K562 (cell line): ENCODE data around the gene EME1. TPM values are rescaled to one million over a fixed set of nuclear protein-coding genes. Genes with fewer than 3 reads are reported as not detected.

ENCODE experiments used
- ATAC-seq: fragments of 200-7000 bp; cut with Tn5 transposase; 3 replicates; pipeline ENCODE4 v1.9.1; 2020; ENCODE audit warnings: moderate library complexity
- BruUV-seq: library from RNA; stranded (reverse); fragments of 400-500 nt; replicated peaks from 2 replicates; lab custom pipeline; 2021; lab: Mats Ljungman, UMichigan
- CTCF ChIA-PET: fragments of 300-600 bp; formaldehyde crosslinking; extraction: SDS; loops from one replicate; lab custom pipeline; 2021; ENCODE audit warnings: low intra/inter-chr PET ratio; lab: Yijun Ruan, JAX
- POLR2A ChIA-PET: fragments of 300-600, 350-650 bp; sonication (Branson Sonifier 250); formaldehyde crosslinking; extraction: SDS; loops from one replicate; lab custom pipeline; 2021; ENCODE audit warnings: antibody characterized with exemption, inconsistent platforms; lab: Yijun Ruan, JAX
- DNase-seq, 4 experiments: peaks; one replicate each; pipeline versions ENCODE4 v3.0.0 to v3.0.0-alpha.2; 2011 to 2018; ENCODE audit warnings: low spot score in 3 of 4, mixed read lengths in 3 of 4; ENCODE audit errors: extremely low read depth in 1 of 4
- FAIRE-seq: peaks from 2 replicates; lab custom pipeline; 2011; peaks lifted over from hg19 to GRCh38; lab: Jason Lieb, UNC
- H2AFZ ChIP-seq: 2 replicates; pipeline ENCODE4 v1.6.0; 2011; ENCODE audit warnings: low read depth, low read length, control low read depth, inconsistent platforms
- H3K27ac ChIP-seq: fragments of 200-600 bp; 3 replicates; pipeline ENCODE4 v1.8.0; 2011; ENCODE audit warnings: low read depth, mild to moderate bottlenecking, control low read depth, inconsistent platforms, low read length, moderate library complexity, mixed read lengths; ENCODE audit errors: extremely low read depth
- H3K27me3 ChIP-seq, 2 experiments: fragments of 300-600 bp in 1 of 2; 2 replicates in 1 of 2; 3 replicates in 1 of 2; pipeline versions ENCODE4 v1.6.0 to v1.8.0; 2011; ENCODE audit warnings: inconsistent platforms in 2 of 2, low read length in 2 of 2, mild to moderate bottlenecking in 1 of 2, mixed read lengths in 1 of 2, moderate library complexity in 1 of 2; ENCODE audit not compliant: control insufficient read depth in 2 of 2, insufficient read depth in 2 of 2
- H3K36me3 ChIP-seq: fragments of 300-600 bp; 3 replicates; pipeline ENCODE4 v1.8.0; 2011; ENCODE audit warnings: mild to moderate bottlenecking, low read length, inconsistent platforms; ENCODE audit not compliant: control insufficient read depth, insufficient read depth
- H3K4me1 ChIP-seq, 2 experiments: fragments of 200-600 bp in 1 of 2; replicated peaks in 1 of 2; 2 replicates in 1 of 2; 3 replicates in 1 of 2; pipeline versions ENCODE4 v1.5.1 to v1.8.0; 2011; ENCODE audit warnings: inconsistent platforms in 2 of 2, low read length in 2 of 2, mild to moderate bottlenecking in 1 of 2, mixed read lengths in 1 of 2, moderate library complexity in 1 of 2; ENCODE audit not compliant: control insufficient read depth in 2 of 2, insufficient read depth in 2 of 2
- H3K4me2 ChIP-seq: 2 replicates; pipeline ENCODE4 v1.6.1; 2011; ENCODE audit warnings: low read length, control low read depth, inconsistent platforms, mixed read lengths; ENCODE audit not compliant: insufficient read depth
- H3K4me3 ChIP-seq: fragments of 200-600 bp; sonication (generic), shearing (Covaris generic); 2 replicates; pipeline ENCODE4 v1.5.1; 2016; ENCODE audit warnings: control low read depth, inconsistent platforms
- H3K79me2 ChIP-seq: fragments of 200-600 bp; 3 replicates; pipeline ENCODE4 v1.8.0; 2011; ENCODE audit warnings: low read length, inconsistent platforms; ENCODE audit not compliant: control insufficient read depth, insufficient read depth
- H3K9ac ChIP-seq, 2 experiments: 2 replicates each; pipeline versions ENCODE4 v1.6.0 to v1.6.1; 2011; ENCODE audit warnings: low read depth in 2 of 2, low read length in 2 of 2, control low read depth in 1 of 2, inconsistent platforms in 1 of 2, mild to moderate bottlenecking in 1 of 2, mixed read lengths in 1 of 2; ENCODE audit not compliant: insufficient read depth in 1 of 2
- H3K9me1 ChIP-seq: one replicate; pipeline ENCODE4 v1.6.0; 2011; ENCODE audit warnings: inconsistent platforms, mild to moderate bottlenecking, low read length, moderate library complexity; ENCODE audit not compliant: control insufficient read depth, insufficient read depth
- H3K9me3 ChIP-seq: replicated peaks from 2 replicates; pipeline ENCODE4 v1.5.1; 2011; ENCODE audit warnings: low read depth, low read length, inconsistent platforms; ENCODE audit not compliant: control insufficient read depth, insufficient read depth
- H4K20me1 ChIP-seq: replicated peaks from 2 replicates; pipeline ENCODE4 v1.6.1; 2011; ENCODE audit warnings: low read length, inconsistent platforms, mixed read lengths; ENCODE audit not compliant: control insufficient read depth, insufficient read depth
- BHLHE40 ChIP-seq: IDR thresholded peaks from 2 replicates; pipeline ENCODE4 v1.6.1; 2011; ENCODE audit warnings: low read length, improper control_type of control experiment
- CHCHD3 ChIP-seq: fragments of 250-450 bp; sonication (Bioruptor Pico); IDR thresholded peaks from 2 replicates; pipeline ENCODE4 v2.1.2; 2022; ENCODE audit warnings: mild to moderate bottlenecking
- ETS2 ChIP-seq: IDR thresholded peaks from 2 replicates; pipeline ENCODE4 v1.6.1; 2016; ENCODE audit warnings: borderline replicate concordance, missing genetic modification characterization, mild to moderate bottlenecking, moderate library complexity, missing compliant biosample characterization; ENCODE audit not compliant: poor library complexity, severe bottlenecking
- FOSL1 ChIP-seq: fragments of 200-800 bp; sonication (Bioruptor generic); conservative IDR thresholded peaks from 2 replicates; pipeline ENCODE4 v1.6.1; 2016; ENCODE audit warnings: missing genetic modification characterization, missing compliant biosample characterization
- FOXA3 ChIP-seq, 2 experiments: fragments of 450-650 bp in 1 of 2; sonication (generic) in 1 of 2; formaldehyde crosslinking; IDR thresholded peaks in 1 of 2; conservative IDR thresholded peaks in 1 of 2; 2 replicates each; pipeline versions ENCODE4 v1.4.0 to v1.8.0; 2020 to 2022; ENCODE audit warnings: mild to moderate bottlenecking in 2 of 2, missing genetic modification reagents in 1 of 2
- FOXK2 ChIP-seq, 2 experiments: fragments of 450-650 bp; IDR thresholded peaks in 1 of 2; conservative IDR thresholded peaks in 1 of 2; 2 replicates each; pipeline ENCODE4 v1.6.1; 2016; ENCODE audit warnings: low read depth in 2 of 2, mild to moderate bottlenecking in 1 of 2
- JUN ChIP-seq, 2 experiments: sonication (generic) in 1 of 2; formaldehyde crosslinking in 1 of 2; IDR thresholded peaks; 2 replicates each; pipeline versions ENCODE4 v1.6.1 to v1.8.0; 2012 to 2022; ENCODE audit warnings: borderline replicate concordance in 2 of 2, mild to moderate bottlenecking in 2 of 2, improper control_type of control experiment in 1 of 2, low read depth in 1 of 2, low read length in 1 of 2, missing genetic modification reagents in 1 of 2
- MEIS2 ChIP-seq: fragments of 450-650 bp; IDR thresholded peaks from 2 replicates; pipeline ENCODE4 v1.6.1; 2014; ENCODE audit warnings: mild to moderate bottlenecking; ENCODE audit not compliant: partially characterized antibody
- NRF1 ChIP-seq, 2 experiments: fragments of 450-650 bp; IDR thresholded peaks in 1 of 2; conservative IDR thresholded peaks in 1 of 2; 2 replicates each; pipeline ENCODE4 v1.6.1; 2014; ENCODE audit warnings: mild to moderate bottlenecking in 2 of 2
- RAD51 ChIP-seq: fragments of 450-650 bp; IDR thresholded peaks from 2 replicates; pipeline ENCODE4 v1.7.1; 2016; ENCODE audit warnings: low read depth, mild to moderate bottlenecking, borderline replicate concordance
- RUNX1 ChIP-seq: sonication (generic); IDR thresholded peaks from 2 replicates; pipeline ENCODE4 v1.6.1; 2016; ENCODE audit warnings: antibody characterized with exemption, low read depth
- SPI1 ChIP-seq: IDR thresholded peaks from 2 replicates; pipeline ENCODE4 v1.6.1; 2011; ENCODE audit warnings: low read depth, low read length, control low read depth, borderline replicate concordance
- ZBTB17 ChIP-seq: fragments of 450-650 bp; formaldehyde crosslinking; IDR thresholded peaks from 2 replicates; pipeline ENCODE4 v1.4.0; 2020; ENCODE audit warnings: mild to moderate bottlenecking
- WGBS: fragments of 100-300 bp; shearing (Covaris generic); methylation state at CpG from one replicate; pipeline ENCODE4 v1.1.6; 2016; ENCODE audit warnings: low coverage, mixed read lengths; ENCODE audit not compliant: insufficient coverage; ENCODE audit errors: missing lambda C conversion rate; 5-methylcytosine and 5-hydroxymethylcytosine counted together
- in situ Hi-C: fragments of 300-500 bp; cut with MboI; formaldehyde crosslinking; loops from 4 replicates; pipeline ENCODE4 v1.15.0; 2018; ENCODE audit warnings: inconsistent platforms, mixed read lengths
- intact Hi-C: fragments of 100-400 bp; cut with micrococcal nuclease; formaldehyde crosslinking; loops from 2 replicates; pipeline ENCODE4 v1.14.2; 2022
- polyA plus RNA-seq, 8 experiments: library from polyadenylated mRNA; depleted of rRNA in 4 of 8; stranded (reverse) in 5 of 8; unstranded in 3 of 8; fragments of >200 nt; fragmentation: Nextera tagmentation in 2 of 8; fragmentation: Illumina TruSeq in 1 of 8; extraction: Ambion mirVana in 2 of 8; extraction: Trizol in 1 of 8; gene quantifications; 2 replicates each; pipeline versions ENCODE4 v1.2.1 to v1.2.3, GENCODE V29; 2011 to 2014; ENCODE audit warnings: inconsistent platforms in 1 of 8, missing spikeins in 1 of 8
- total RNA-seq, 7 experiments: library from RNA; depleted of rRNA in 6 of 7; stranded (reverse); fragments of >200 nt in 6 of 7; fragmentation: Illumina TruSeq in 2 of 7; extraction: Trizol in 2 of 7; gene quantifications; 2 replicates each; pipeline versions ENCODE4 v1.2.1 to v1.2.3, GENCODE V29; 2011 to 2021; ENCODE audit warnings: low replicate concordance in 1 of 7
- TF ChIP-seq, protein P1 (sequence below): fragments of 450-650 bp; IDR thresholded peaks from 2 replicates; pipeline ENCODE4 v1.6.1; 2016
- TF ChIP-seq, protein P2 (sequence below): fragments of 200-800 bp; sonication (Bioruptor generic); IDR thresholded peaks from 2 replicates; pipeline ENCODE4 v1.6.1; 2017; ENCODE audit warnings: missing genetic modification characterization, missing compliant biosample characterization
- TF ChIP-seq, protein P3 (sequence below): sonication (generic); formaldehyde crosslinking; IDR thresholded peaks from 2 replicates; pipeline ENCODE4 v1.5.0; 2020; ENCODE audit warnings: missing genetic modification reagents
- TF ChIP-seq, protein P4 (sequence below): sonication (generic); formaldehyde crosslinking; IDR thresholded peaks from 2 replicates; pipeline ENCODE4 v1.9.0; 2022; ENCODE audit warnings: mild to moderate bottlenecking, missing genetic modification reagents

Gene EME1
- total and polyA plus RNA-seq, 9 of the 15 experiments (the other 6 are each of a cell fraction or from before 2014, with no cell fraction given): 14.6 to 44.1 (median 24.0) TPM

DNA sequence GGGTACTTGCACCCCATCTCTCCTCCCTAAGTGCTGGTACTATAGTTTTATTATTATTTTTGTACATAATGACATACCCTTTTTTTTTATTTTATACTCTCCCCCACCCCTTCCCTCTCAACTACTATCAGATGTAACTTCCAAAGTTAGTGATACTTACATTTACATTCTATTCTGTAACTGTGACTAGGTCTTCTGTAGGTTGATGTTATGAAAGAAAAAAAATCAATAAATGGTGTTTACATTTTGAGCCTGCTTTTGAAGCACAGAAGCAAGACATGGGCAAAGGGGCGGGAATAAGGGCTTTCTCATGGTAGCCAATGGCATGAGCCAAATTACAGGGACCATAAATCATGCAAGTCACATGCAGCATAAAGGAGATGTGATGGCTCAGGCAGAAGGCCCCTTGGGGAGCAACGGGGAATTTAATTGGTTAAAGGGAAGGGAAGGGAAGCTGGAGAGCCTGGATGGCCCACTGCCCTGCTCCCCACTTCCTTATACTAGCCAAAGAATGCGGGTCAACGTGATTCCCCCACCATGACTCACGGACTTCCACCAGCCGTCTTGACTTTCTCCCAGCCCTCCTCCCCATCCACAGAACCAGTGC lies 50.6 kb downstream of the EME1 start:
- Histone ChIP-seq H4K20me1 (no peaks in the 10 kb centered on the region), H3K27ac (no peak overlapping the region), H3K4me1 (peaks cover 34 to 36% of the 10 kb centered on the region in 2 experiments), H3K9me3 (no peaks in the 10 kb centered on the region), H3K27me3 (no peaks in the 10 kb centered on the region), H3K79me2 (no peaks in the 10 kb centered on the region), H3K36me3 (no peaks in the 10 kb centered on the region), H3K4me2 (no peak overlapping the region), H3K9me1 (no peaks in the 10 kb centered on the region), H3K4me3 (no peak overlapping the region), H3K9ac (no peak overlapping the region), H2AFZ (peak overlapping the region; percentile 49; the same call in 1 of the 2 replicates)
- WGBS: 19% methylated on average over 6 of the region's 6 CpGs
- ATAC-seq (peak; percentile 17; the same call in 2 of the 3 replicates), FAIRE-seq (no peak), DNase-seq (peak; percentile 37 to 73 (median 52))
- ChIA-PET POLR2A (interaction anchor here (1.2 to 1.7 kb wide), 2 partner anchors 28 to 49 kb away, joined by 3 to 5 read pairs; no protein-coding TSS in a partner anchor), CTCF (no interaction called here)
- no TSS peak for BruUV-seq
- in situ Hi-C loops: no loop called here
- intact Hi-C loops: no loop called here
- TF ChIP-seq FOXA3 (CRISPR knock-in tag; conservative IDR thresholded peaks at IDR 0.05 in 1 of 2, IDR thresholded peaks at IDR 0.05 in 1 of 2) (peak in 1 of 2 experiments; percentile 29; a peak in 1 of 4 replicates), SPI1 (peak; percentile 69; the same call in 1 of the 2 replicates), JUN (IDR thresholded peaks at IDR 0.05; ENCODE audit: borderline replicate concordance, low read depth, low read length) (no peak), JUN (CRISPR knock-in tag; IDR thresholded peaks at IDR 0.05; ENCODE audit: borderline replicate concordance) (no peak), ZBTB17 (CRISPR knock-in tag) (no peak), MEIS2 (peak; percentile 96), CHCHD3 (CRISPR knock-in tag) (no peak), BHLHE40 (peak; percentile 57; the same call in 1 of the 2 replicates), FOXK2 (conservative IDR thresholded peaks at IDR 0.05 in 1 of 2, IDR thresholded peaks at IDR 0.05 in 1 of 2; ENCODE audit: low read depth in 2 of 2) (peak; percentile 31 to 60; a peak in 1 of 4 replicates), RAD51 (peak; percentile 53; the same call in 1 of the 2 replicates), RUNX1 (no peak), ETS2 (no peak), FOSL1 (tag) (peak; percentile 47; the same call in 1 of the 2 replicates), NRF1 (conservative IDR thresholded peaks at IDR 0.05 in 1 of 2, IDR thresholded peaks at IDR 0.05 in 1 of 2) (0 out of 4 replicates have a peak, but pooled peaks of 1 of the 2 experiments have one; percentile 18)
- TF ChIP-seq, protein P1, sequence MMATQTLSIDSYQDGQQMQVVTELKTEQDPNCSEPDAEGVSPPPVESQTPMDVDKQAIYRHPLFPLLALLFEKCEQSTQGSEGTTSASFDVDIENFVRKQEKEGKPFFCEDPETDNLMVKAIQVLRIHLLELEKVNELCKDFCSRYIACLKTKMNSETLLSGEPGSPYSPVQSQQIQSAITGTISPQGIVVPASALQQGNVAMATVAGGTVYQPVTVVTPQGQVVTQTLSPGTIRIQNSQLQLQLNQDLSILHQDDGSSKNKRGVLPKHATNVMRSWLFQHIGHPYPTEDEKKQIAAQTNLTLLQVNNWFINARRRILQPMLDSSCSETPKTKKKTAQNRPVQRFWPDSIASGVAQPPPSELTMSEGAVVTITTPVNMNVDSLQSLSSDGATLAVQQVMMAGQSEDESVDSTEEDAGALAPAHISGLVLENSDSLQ: peak; percentile 98
- TF ChIP-seq, protein P2, sequence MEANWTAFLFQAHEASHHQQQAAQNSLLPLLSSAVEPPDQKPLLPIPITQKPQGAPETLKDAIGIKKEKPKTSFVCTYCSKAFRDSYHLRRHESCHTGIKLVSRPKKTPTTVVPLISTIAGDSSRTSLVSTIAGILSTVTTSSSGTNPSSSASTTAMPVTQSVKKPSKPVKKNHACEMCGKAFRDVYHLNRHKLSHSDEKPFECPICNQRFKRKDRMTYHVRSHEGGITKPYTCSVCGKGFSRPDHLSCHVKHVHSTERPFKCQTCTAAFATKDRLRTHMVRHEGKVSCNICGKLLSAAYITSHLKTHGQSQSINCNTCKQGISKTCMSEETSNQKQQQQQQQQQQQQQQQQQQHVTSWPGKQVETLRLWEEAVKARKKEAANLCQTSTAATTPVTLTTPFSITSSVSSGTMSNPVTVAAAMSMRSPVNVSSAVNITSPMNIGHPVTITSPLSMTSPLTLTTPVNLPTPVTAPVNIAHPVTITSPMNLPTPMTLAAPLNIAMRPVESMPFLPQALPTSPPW: peak; percentile 31; the same call in 1 of the 2 replicates
- TF ChIP-seq, protein P3, sequence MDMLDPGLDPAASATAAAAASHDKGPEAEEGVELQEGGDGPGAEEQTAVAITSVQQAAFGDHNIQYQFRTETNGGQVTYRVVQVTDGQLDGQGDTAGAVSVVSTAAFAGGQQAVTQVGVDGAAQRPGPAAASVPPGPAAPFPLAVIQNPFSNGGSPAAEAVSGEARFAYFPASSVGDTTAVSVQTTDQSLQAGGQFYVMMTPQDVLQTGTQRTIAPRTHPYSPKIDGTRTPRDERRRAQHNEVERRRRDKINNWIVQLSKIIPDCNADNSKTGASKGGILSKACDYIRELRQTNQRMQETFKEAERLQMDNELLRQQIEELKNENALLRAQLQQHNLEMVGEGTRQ (CRISPR knock-in tag): peak; percentile 57
- TF ChIP-seq, protein P4, sequence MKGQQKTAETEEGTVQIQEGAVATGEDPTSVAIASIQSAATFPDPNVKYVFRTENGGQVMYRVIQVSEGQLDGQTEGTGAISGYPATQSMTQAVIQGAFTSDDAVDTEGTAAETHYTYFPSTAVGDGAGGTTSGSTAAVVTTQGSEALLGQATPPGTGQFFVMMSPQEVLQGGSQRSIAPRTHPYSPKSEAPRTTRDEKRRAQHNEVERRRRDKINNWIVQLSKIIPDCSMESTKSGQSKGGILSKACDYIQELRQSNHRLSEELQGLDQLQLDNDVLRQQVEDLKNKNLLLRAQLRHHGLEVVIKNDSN (CRISPR knock-in tag): peak; percentile 76
